ENCODE results near the gene ZNF790.
"Not testable (repeated sequence)": the region's sequence is repeated elsewhere in the genome, so short reads cannot be mapped to it uniquely, and the experiment has no call there.

Gene ZNF790

GRCh38 chr19:36837906-36838783 is at the start of gene ZNF790:
Gene ZNF790, minus strand, starts transcription at chr19:36838387. Its CDS starts 12,768 bp downstream, at chr19:36825619.
- DNase-seq = peak; percentile 0

GRCh38 chr19:36876993-36877938 is 39.1 kb upstream of the ZNF790 start:
- no peak for DNase-seq

GRCh38 chr19:36851898-36852297 is 13.7 kb upstream of the ZNF790 start:
- DNase-seq = no peak

- DNase-seq = peak; percentile 84
Measured at GRCh38 chr19:36850559-36851442, 12.6 kb upstream of the ZNF790 start, which contains the start of gene ZNF345. Gene ZNF345, plus strand, starts transcription at chr19:36850876. Its CDS starts 25,955 bp downstream, at chr19:36876831.

- peak; percentile 45 for DNase-seq
Measured at GRCh38 chr19:36849701-36850558, 11.7 kb upstream of the ZNF790 start.

GRCh38 chr19:36847968-36848367 is 9.8 kb upstream of the ZNF790 start:
- DNase-seq = no peak

- DNase-seq = no peak
Measured at GRCh38 chr19:36838784-36839324, 667 bp upstream of the ZNF790 start.

- no peak for DNase-seq
Measured at GRCh38 chr19:36837176-36837905, 846 bp downstream of the ZNF790 start.

GRCh38 chr19:36833430-36833829 is 4.8 kb downstream of the ZNF790 start:
- DNase-seq = no peak

- no peak for DNase-seq
Measured at GRCh38 chr19:36821758-36822157, 16.4 kb downstream of the ZNF790 start.

GRCh38 chr19:36819130-36819630 is 19.0 kb downstream of the ZNF790 start:
- no peak for DNase-seq

GRCh38 chr19:36807029-36807428 is 31.2 kb downstream of the ZNF790 start:
- DNase-seq = no peak

GRCh38 chr19:36805364-36805763 is 32.8 kb downstream of the ZNF790 start:
- no peak for DNase-seq

GRCh38 chr19:36797786-36798108 is 40.4 kb downstream of the ZNF790 start:
- no peak for DNase-seq

- no peak for DNase-seq
Measured at GRCh38 chr19:36796714-36796992, 41.5 kb downstream of the ZNF790 start.

- DNase-seq = not testable (repeated sequence)
Measured at GRCh38 chr19:36791420-36792141, 46.6 kb downstream of the ZNF790 start.

GRCh38 chr19:36775768-36776167 is 62.4 kb downstream of the ZNF790 start:
- no peak for DNase-seq

GRCh38 chr19:36773223-36773579 is 65.0 kb downstream of the ZNF790 start:
- no peak for DNase-seq

GRCh38 chr19:36772311-36773222 is 65.6 kb downstream of the ZNF790 start, which contains the start of gene ZNF850:
Gene ZNF850, minus strand, starts transcription at chr19:36772807. Its CDS starts 10,201 bp downstream, at chr19:36762606.
- peak; percentile 66 for DNase-seq
